HG02840 (cell line): ENCODE results near the gene CRYGA.

ENCODE experiments used
- ATAC-seq: cut with Tn5 transposase; IDR thresholded peaks from one replicate; pipeline ENCODE4 v1.9.1; 2021; ENCODE audit warnings: mild to moderate bottlenecking, moderate library complexity, moderate number of reproducible peaks; ENCODE audit not compliant: unreplicated experiment, low FRiP score

Gene CRYGA

GRCh38 chr2:208163489-208163888, at the start of gene CRYGA:
CRYGA (minus strand) TSS chr2:208163589; CDS start chr2:208163556, 33 bp downstream.
- no peak for ATAC-seq

- no peak for ATAC-seq
These were observed 47.5 kb upstream of the CRYGA start for GRCh38 chr2:208210688-208211451.

GRCh38 chr2:208208335-208209085, 45.1 kb upstream of the CRYGA start:
- ATAC-seq, result no peak

- no peak for ATAC-seq
These were observed 44.4 kb upstream of the CRYGA start for GRCh38 chr2:208207769-208208168.

GRCh38 chr2:208204166-208204565, 40.8 kb upstream of the CRYGA start:
- ATAC-seq, result no peak

GRCh38 chr2:208195531-208195930, 32.1 kb upstream of the CRYGA start:
- no peak for ATAC-seq

GRCh38 chr2:208192611-208193236, 29.3 kb upstream of the CRYGA start:
- ATAC-seq, result no peak

- no peak for ATAC-seq
These were observed 26.6 kb upstream of the CRYGA start, which contains the start of gene C2orf80 for GRCh38 chr2:208189810-208190503. C2orf80 (minus strand) TSS chr2:208190030; CDS start chr2:208186986, 3,044 bp downstream.

GRCh38 chr2:208189069-208189809, 25.9 kb upstream of the CRYGA start:
- ATAC-seq, result no peak

GRCh38 chr2:208186893-208187292, 23.5 kb upstream of the CRYGA start:
- no peak for ATAC-seq

- no peak for ATAC-seq
These were observed 23.1 kb upstream of the CRYGA start for GRCh38 chr2:208186465-208186864.

GRCh38 chr2:208183972-208184705, 20.8 kb upstream of the CRYGA start:
- ATAC-seq, result no peak

GRCh38 chr2:208183526-208183925, 20.1 kb upstream of the CRYGA start:
- ATAC-seq, result no peak

- ATAC-seq, result no peak
These were observed 19.4 kb upstream of the CRYGA start for GRCh38 chr2:208182835-208183234.

- no peak for ATAC-seq
These were observed 15.7 kb upstream of the CRYGA start for GRCh38 chr2:208179028-208179609.

GRCh38 chr2:208175840-208176153, 12.4 kb upstream of the CRYGA start:
- no peak for ATAC-seq

- peak; percentile 88 for ATAC-seq
These were observed 11.9 kb upstream of the CRYGA start for GRCh38 chr2:208175069-208175839.

- ATAC-seq, result no peak
These were observed 10.8 kb upstream of the CRYGA start for GRCh38 chr2:208174144-208174543.
